ENCODE results near the gene ANTXR1.
"Not testable (repeated sequence)": the region's sequence is repeated elsewhere in the genome, so short reads cannot be mapped to it uniquely, and the experiment has no call there.

Gene ANTXR1

DNA sequence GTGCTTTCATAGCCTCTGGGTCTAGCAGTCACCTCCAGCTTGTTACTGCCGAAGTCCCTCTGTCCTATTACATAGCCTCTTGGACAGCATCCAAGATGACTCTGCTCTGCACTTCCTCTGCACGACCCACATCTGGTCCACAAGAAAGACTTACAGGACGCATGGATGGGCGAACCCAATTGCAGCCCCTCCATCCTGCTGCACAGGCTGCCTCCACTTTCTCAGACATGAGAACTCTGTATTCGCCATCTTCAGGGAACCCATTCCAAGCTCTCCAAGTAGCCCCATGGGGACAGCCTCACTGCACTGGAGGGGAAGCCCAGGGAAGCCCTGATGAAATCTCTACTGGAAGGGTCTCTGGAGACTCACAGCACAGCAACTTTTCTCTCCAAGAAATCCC, 201.9 kb downstream of the ANTXR1 start:
- DNase-seq, result no peak

DNA sequence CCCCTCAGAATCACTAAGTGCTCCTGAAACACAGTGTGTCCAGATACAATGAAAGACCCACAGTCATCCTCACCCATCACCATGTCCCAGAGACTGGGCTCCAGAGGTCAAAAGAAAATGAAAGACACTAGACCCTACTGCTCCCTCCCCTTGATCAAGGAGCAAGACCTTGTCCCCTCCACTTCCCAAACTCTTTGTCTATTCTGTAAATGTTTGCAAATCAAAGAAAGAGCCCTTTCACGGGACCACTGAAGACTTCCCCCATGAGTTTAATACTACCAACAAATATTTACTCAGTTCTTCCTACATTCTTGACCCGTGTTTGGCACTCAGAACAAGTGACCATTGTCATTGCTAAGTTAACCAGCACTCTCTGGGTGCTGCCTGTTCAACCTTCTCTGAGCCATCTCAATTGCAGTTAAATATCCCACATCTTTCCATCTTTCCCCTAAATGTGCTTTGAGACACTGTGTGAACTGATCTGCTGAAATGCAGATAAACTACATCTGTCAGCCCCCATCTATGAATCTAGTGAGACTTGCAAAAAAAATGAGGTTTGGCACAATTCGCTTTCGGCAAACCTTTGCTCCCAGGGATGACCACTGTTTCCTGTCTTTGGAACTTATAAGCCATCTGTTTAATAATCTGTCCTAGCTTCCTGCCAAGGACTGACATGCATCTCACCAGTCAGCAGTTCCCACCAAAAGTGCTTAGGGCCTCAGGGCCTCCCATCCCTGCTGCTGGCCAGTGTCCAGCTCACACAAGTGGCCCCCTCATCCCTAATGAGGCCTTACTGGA, 203.8 kb downstream of the ANTXR1 start:
- DNase-seq, result no peak

DNA sequence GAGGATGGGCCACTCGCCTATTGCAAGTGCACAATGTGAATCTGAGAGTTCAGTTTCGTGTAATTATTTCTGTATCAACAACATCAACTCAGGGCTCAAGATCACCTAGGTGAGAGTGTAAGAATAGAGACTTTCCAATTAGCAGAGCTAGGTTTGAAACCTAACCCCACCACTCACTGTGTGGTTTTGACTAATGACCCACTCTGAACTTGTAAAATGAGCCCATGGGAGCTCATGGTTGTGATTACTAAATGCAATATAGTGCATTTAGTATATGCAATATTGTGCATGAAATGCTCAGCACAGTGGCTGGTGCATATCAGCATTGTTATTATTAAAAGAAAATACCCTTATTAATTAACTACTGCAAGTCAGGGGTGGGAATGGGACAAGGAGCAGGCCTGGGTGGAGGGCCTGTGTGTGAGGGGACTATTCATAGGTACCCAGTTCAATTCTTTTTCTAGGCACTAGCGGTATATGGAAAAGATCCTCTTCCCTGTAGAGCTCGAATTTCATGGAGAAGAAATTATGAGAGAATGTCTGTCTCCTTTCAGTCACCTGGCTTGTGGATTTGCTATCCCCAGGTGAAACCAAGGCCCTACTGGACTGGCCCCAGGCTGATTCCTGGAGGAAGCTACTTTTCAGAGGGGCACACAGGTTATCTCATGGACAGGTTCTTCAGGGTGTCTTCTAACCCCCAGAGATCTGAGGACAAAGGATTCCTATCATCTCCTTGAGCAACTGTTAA, 204.5 kb downstream of the ANTXR1 start:
- no peak for DNase-seq

DNA sequence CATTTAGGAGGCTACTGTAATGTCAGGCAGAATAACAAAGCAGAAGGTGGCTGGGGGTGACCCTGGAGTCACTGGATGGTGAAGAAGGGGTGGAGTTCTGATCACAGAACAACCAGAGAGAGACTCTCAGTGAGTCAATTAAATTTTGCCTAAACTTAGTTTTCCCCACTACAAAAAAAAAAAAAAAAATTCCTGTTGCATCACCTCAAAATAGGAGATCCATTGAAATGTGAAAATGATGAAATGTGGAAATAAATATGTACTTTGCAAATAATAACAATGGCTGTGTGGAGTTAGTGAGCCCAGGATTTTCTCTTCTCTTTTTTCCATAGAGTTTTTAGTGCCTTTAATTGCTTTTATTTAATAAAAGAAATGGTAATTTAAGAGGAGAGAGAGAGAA, 208.5 kb downstream of the ANTXR1 start:
- DNase-seq, result no peak

DNA sequence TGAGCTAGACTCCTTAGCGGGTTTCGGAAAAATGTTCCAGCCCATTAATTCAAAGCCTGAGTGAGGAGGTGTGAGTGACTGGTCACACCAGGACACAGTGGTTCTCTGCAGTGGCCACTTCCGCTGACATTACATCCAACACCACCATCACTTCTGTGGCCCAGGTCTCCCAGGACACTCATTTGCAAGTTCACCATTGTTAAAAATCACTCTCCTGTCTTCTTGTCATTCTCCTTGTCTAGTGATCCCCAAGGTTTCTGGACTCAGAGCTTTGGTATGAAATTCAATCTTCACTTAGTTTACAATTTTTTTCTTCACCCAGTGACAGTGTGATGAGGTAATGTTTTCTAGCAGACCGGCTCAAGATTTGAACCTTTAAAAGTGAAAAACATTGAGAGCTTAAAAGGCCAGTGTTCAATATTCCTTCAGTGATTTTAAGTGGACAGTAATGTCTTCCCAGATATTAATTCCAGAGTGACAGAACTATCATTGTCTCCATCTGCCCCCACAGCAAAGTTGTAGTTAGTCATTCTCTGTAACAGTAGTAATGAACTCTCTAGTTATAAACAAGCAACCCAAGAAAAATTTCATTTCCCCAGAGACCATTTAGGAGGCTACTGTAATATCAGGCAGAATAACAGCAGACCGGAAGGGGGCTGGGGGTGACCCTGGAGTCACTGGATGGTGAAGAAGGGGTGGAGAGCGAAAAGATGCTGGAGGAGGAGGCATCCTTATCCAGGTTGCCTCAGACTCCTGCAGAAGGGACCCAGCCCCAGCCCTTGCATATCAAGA, 209.2 kb downstream of the ANTXR1 start:
- no peak for DNase-seq

DNA sequence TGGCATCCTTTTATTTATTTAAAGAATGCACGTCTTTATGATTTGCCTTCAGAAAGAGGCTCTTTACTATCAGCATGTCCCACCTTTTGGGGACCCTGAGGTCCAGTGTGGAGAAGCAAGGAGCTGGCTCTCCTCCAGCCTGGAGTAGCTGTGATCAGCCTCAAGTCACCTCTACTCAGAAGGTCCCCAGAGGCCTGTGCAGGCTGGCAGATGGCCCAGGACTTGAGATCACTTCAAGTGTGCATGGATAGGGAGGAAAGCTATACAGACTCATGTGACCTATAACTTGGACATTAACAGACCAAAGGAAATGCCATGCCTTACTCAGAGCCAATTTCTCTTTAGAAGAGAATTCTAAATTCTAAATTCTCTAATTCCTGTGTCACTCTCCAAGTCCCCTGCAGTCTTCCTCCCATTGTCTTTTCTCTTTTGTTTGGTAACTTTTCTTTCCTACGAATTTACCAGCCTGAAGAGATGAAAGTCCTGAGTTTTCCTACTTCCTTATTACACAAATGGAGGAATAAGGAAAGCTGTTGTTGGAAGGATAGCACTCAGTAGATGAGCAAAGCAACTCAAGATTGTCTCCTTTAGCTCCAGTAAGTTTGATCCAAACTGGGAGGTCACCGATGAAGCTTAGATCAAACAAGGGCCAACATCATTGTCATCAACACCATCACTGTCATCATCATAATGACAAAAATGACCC, 210.1 kb downstream of the ANTXR1 start:
- DNase-seq, result no peak

DNA sequence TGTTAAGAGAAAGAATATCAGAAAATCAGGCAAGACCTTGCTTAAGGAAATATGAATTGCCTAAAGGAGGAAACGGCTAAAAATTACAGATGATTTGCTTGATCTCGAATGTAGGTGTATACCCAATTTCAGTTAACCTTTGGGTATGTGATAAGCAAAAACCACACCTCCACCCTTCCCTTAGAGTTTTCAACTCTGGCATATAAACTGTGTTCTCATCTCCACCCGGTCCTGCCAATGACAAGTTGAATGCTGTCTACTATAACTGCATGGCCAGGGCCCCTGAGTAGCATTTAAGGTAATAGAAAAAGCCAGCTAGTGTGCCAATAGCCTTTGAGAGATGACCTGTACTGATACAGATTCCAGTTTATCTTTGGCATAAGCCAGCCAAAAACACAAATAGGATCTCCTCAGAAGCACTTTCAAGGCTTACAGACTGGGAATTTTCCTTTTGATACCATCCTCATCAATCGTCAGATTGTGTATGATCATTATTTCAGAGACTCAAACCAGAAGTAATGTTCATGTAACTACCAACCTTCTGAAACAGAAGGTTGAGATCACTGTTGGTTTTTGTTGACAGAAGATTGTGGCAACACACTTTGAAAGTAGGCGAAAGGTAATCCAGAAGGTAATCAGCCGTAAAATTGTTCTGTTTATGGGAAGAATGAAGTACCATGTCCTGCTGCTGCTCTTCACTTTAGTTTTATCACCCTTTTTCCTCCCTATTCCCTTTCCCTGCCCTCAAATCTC, 211.0 kb downstream of the ANTXR1 start:
- DNase-seq, result no peak

DNA sequence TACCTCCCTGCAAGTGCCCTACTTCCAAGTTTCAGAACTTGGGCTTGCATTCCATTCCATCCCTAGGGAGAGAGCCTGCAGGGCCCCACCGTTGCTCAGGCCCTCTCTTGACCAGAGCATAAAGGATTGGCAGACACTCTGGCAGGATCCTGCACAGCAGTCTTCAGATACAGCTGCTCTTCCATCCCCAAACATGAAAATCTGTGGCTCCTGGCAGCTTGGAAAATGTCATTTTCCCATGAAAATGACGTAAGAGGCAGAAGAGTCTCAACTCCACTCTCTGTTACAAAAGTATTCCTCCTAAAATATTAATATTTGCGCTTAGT, 211.5 kb downstream of the ANTXR1 start:
- DNase-seq, result no peak

DNA sequence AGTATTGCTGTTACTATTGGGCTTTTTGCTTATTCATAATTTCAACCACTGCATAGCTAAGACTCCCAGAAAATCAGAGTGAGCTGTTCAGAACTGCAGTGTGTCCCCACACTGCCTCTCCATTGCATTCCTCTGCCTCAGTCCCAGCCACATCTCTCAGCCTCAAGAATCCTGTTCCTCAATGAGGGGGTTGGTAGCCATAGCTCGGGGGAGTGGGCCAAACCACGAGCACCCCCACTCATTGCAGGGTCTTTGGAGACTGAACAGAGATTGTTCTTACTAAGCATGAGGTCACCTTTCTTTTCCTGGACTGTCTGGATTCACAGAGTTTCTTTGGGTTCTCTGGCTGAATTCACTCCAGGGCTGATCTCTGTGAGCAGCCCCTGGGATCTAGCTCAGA, 213.0 kb downstream of the ANTXR1 start:
- DNase-seq, result no peak

DNA sequence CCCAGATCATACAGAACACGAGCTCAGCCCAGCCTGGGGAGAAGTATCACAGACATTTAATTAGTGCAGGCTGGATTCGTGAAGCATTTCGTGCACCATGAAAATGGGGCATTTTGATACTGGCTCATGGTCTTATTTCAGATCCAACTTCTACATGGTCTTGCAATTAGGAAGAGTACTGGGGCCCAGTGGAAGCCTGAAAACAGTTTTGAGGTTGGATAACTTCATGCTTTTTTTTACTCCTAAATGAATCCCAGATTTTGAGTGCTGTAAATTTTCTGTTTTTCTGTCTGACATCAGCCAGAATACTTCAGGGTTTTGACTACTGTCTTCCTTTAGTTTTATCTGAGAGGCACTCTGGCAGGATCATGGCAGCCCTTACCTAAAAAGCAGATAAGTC, 213.9 kb downstream of the ANTXR1 start:
- no peak for DNase-seq

DNA sequence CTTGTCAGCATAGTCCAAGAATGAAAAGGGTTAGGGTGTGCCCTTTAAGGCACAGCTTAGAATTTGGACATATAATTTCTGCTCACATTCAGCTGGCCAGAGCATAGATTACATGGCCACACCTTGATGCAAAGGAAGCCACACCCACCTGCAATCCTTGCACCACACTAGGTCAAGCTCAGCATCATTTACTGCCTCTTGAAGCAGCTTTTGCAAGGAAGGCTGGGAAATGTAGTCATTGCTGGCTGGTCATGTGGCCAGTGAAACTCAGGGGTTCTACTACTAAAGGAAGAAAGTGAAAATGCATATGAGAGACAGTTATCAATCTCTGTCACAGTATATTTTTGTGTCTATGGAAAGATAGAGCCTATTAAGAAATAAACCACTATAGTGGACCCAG, 214.7 kb downstream of the ANTXR1 start:
- no peak for DNase-seq

DNA sequence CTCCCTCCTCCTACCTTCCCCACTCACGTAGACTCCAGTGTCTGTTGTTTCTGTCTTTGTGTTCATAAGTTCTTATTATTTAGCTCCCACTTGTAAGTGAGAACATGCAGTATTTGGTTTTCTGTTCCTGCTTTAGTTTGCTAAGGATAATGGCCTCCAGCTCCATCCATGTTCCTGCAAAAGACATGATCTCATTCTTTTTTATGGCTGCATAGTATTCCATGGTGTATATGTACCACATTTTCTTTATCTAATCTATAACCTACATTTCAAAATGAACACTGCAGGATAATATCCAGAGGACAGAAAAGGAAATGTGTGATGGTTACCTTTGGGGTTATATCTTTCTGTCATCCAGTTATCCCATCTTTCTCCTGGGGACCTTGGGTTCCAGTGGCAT, 218.0 kb downstream of the ANTXR1 start:
- DNase-seq, result not testable (repeated sequence)

DNA sequence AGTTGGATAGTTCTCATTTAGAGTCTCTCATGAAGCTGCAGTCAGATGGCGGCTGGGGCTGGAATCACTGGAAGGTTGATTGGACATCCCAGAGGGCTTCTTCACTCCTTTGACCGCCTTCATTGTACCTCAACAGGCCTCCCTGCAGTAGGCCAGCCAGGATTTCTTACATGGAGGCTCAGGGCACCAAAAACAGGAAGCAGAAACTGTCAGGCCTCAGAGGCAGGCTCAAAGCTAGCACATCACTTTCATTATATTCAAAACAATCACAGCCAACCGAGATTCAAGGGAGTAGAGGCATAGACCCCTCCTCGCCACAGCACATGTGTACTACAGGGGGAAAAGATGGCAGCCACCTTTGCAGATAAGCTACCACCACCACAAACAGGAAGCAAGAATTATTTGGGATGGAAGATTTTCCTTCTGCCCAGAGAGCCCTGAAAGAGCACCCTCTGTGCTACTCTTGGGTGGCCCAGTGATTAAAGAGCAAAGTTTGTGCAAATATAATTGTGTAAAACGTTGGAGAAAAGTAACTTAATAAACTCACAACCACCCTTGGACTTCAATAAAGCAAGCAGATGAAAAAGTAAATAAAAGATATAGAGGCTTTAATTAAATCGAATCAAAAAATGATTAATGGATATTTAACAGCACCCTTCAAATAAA, 218.8 kb downstream of the ANTXR1 start:
- DNase-seq, result no peak

DNA sequence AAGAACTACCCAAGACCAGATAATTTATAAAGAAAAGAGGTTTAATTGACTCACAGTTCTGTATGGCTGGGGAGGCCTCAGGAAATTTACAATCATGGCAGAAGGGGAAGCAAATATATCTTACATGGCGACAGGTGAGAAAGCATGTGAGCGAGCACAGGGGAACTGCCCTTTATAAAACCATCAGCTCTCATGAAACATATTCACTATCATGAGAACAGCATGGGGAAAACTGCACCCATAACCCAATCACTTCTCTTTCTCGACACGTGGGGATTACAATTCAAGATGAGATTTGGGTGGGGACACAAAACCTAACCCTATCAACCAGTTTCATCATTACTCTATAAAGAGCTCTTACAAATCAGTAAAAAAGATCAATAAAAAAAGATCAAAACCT, 222.9 kb downstream of the ANTXR1 start:
- not testable (repeated sequence) for DNase-seq

DNA sequence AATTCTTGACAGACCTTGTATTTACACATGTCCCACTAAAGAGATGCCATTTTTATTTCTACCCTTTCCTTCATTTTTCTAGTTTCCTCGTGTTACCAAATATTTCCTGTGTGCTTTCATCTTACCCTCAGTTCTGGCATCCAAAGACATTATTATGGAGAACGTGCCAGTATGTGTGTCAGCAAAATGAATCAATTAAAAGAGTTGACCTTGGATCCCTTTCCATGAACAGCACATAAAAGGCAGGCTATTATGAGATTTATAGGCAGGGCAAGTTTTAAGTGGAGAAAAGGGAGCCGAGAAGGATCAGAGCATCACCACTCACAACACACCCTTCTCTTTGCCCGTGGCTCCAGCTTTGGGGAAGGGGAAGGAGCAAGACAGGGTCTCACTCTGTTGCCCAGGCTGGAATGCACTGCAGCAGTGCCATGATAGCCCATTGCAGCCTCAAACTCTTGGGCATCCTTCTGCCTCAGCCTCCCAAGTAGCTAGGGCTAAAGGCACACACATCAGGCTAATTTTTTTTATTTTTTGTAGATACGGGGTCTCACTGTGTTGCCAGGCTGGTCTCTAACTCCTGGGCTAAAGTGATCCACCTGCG, 224.2 kb downstream of the ANTXR1 start:
- DNase-seq, result no peak

DNA sequence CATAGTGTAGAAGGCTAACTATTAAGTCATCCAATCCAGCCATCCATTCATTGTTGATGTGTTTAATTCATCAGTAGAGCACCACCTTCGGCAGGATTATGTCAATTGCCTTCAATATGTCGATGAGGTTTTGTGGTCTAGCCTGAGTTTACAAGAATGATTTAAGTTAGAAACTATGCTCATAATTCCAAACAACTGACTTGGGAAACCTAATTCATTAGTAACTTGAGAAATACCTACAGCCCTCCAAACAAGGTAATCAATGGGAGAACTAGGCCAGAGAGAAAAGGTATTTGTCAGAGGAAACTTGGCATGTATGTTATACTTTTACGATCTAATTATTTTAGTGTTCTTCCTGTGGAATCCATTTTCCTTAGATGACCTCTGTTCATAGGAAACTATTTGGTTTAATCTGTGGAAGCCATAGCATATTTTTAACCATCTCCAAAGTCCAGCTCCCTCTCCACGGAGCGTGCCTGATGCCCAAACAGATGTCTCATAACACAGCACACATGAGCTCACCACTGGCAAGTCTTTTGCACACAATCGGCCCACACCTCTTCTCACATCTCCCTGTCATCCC, 225.6 kb downstream of the ANTXR1 start:
- no peak for DNase-seq

DNA sequence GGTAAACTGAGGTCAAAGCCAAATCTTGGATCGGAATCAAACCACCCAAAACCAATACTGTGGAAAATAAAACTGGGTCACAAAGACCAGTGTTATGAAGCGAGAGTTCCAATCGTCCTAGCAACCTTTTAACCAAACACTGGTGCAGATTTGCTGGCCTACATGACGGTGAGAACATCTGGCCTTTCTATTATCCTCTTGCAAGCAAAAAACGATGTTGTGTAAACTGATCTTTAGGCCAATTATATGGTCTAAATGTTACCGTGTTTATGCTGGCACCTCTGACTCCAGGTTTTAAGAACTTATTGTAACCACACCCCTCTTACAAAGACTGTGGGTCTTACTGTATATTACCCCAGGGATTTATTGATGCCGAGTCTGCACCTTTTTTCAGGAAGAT, 228.1 kb downstream of the ANTXR1 start:
- no peak for DNase-seq

DNA sequence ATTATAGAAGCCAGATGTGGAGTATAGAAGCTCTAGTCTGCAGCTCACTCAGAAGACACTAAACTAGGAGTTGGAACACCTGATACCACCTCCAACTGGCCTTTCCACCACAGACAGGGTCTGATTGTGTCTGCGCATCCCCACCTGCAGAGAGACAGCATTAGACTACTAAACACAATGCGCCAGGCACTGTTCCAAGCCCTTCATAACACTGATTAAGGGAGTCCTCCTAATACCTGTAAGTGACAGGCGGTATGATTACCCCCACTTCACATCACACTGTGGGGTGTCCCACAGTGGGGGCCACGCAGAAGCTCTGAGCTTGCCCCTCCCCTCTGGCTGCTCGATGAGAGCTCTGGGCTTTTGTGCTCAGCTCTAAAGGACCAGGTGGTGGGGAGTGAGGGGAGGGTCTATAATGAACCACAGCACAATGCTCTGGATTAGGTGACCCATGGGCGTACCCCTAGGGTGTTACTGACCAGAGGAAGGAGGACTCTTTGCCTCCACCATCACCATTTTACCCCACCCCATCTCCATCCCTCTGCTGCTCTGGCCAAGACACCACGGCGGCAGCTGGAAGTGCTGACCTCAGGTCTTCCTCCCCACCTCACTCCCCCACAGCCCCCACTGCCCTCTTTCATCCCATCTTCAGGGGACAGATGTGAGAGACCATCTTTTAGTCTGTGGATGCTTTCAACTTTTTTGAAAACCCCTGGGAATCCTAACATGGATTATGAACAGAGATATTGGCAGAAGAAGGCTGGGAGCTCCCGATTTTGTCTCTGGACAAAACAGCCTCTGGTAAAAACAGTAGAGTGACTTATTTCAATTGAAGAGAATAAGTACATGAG, 228.9 kb downstream of the ANTXR1 start:
- DNase-seq, result no peak

DNA sequence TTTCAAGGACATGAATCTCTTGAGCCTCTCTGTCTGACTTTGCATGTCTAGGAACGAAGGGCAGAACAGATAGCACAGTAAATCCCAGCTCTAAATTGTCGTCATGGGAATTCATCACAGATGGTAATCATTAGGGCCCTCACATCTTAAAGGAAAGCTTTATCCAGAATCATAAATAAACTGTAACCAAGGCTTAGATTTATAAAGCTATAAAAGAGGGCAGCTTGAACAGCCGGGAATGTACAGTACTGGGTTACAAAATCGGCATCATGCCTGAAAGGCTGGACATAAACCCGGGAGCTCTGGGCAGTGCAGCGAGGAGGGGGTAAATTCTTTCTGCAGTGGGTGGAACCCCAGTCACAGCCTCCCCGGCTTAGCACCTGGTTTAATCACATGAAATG, 229.7 kb downstream of the ANTXR1 start:
- no peak for DNase-seq

DNA sequence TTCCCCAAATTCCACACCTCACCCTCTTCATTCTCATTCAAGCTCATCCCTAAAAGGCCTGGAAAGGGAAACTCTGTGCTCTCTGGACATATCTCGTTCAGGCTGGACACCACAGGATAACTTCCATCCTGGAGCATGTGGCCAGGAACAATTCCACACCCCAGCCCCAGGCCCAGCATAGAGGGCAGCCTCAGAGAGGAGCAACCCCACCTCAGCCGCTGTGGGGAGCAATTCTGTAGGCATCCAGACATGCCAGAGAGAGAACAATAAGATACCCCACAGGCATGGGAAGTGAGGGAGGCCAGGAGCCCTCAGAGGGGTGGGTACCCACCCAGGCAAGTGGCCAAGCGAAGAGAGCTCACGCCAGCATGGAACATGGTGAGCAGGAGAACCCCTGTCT, 230.7 kb downstream of the ANTXR1 start:
- no peak for DNase-seq

Data from CD4-positive, alpha-beta T cell treated with Interleukin-12 subunit alpha and Interleukin-12 subunit beta, for 1 hour (primary cell).